ENCODE data around the gene KIAA0232. TPM values are rescaled to one million over a fixed set of nuclear protein-coding genes. Genes with fewer than 3 reads are reported as not detected.
A peak's percentile ranks its signal among the peaks of the same experiment; 100 is the strongest.

The KIAA0232 gene
- total and polyA plus RNA-seq, 11 donors, result 20.0 to 78.4 (median 67.7) TPM

DNA sequence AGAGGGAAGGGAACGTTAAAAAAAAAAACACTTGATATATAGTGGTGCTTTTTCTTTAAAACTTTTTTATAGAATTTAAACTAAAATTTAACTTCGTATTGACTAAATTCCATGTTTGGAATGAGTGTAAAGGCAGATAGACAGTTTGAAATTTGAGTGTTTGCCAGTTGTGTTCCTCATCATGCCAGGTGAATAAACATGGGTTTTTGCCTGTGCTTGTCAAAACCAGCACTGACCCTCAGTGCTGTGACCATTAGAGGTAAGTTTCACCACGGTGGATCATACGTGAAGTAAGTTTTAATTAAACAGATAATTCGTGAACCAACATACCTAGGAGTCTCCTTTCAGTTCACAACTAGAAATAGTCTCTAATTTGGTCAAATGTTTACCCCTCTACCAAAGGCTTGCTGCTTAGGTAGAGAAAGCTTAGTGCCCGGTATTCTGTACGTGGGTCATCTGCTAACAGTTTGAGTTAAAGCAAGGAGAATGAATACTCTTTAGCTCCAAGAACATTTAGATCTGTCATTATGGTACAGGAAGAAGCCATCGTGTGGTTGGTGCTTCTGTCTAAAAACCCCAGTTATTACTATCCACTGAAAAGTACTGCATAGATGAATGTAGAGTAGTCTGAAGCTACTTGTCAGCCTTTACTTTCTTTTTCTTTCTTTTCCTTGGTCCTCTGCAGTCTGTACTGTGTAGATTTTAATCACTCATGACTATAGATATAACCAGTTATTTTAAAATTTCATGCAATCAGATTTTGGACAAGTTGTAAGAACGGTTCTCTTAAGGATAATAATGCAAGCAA lies 32.7 kb downstream of the KIAA0232 start:
- Histone ChIP-seq H3K27ac (no peak overlapping the region), H3K9me3 (peaks cover 0 to 20% (median 8%) of the 10 kb centered on the region in 12 donors), H3K4me3 (no peak overlapping the region), H3K36me3 (no peaks in the 10 kb centered on the region), H3K4me1 (peaks cover 0 to 43% (median 12%) of the 10 kb centered on the region in 12 donors), H3K27me3 (no peaks in the 10 kb centered on the region)
- intact Hi-C loops (cut with DNase I), result loop anchor here in 1 of 10 donors (5.0 kb wide), 1 partner anchor 37 kb away; no protein-coding TSS in a partner anchor
- DNase-seq (no peak), ATAC-seq (no peak)
- 64 to 83% (median 73%) methylated on average over 9 of the region's 9 CpGs for WGBS, 4 donors
- TF ChIP-seq, protein P1, sequence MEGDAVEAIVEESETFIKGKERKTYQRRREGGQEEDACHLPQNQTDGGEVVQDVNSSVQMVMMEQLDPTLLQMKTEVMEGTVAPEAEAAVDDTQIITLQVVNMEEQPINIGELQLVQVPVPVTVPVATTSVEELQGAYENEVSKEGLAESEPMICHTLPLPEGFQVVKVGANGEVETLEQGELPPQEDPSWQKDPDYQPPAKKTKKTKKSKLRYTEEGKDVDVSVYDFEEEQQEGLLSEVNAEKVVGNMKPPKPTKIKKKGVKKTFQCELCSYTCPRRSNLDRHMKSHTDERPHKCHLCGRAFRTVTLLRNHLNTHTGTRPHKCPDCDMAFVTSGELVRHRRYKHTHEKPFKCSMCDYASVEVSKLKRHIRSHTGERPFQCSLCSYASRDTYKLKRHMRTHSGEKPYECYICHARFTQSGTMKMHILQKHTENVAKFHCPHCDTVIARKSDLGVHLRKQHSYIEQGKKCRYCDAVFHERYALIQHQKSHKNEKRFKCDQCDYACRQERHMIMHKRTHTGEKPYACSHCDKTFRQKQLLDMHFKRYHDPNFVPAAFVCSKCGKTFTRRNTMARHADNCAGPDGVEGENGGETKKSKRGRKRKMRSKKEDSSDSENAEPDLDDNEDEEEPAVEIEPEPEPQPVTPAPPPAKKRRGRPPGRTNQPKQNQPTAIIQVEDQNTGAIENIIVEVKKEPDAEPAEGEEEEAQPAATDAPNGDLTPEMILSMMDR (IDR thresholded peaks at IDR 0.05), result no peak
- TF ChIP-seq POLR2A (IDR thresholded peaks at IDR 0.05), result no peak

- Histone ChIP-seq H3K27ac (no peak overlapping the region), H3K36me3 (peaks cover 0 to 5% (median 2%) of the 10 kb centered on the region in 9 donors), H3K9me3 (peaks cover 0 to 42% (median 15%) of the 10 kb centered on the region in 12 donors), H3K27me3 (no peaks in the 10 kb centered on the region), H3K4me1 (peaks cover 0 to 18% (median 4%) of the 10 kb centered on the region in 12 donors), H3K4me3 (no peak overlapping the region)
- intact Hi-C loops (cut with DNase I), result loop anchor here in 1 of 10 donors (5.0 kb wide), 1 partner anchor 33 kb away; no protein-coding TSS in a partner anchor
- no peak for ATAC-seq
- WGBS, 4 donors, result 93 to 100% (median 98%) methylated on average over 1 of the region's 1 CpG
- no peak for TF ChIP-seq POLR2A (IDR thresholded peaks at IDR 0.05)
- TF ChIP-seq, protein P1 (IDR thresholded peaks at IDR 0.05), result no peak
- DNase-seq, result no peak
Observed at GRCh38 chr4:6819295-6819694, 36.8 kb downstream of the KIAA0232 start.

DNA sequence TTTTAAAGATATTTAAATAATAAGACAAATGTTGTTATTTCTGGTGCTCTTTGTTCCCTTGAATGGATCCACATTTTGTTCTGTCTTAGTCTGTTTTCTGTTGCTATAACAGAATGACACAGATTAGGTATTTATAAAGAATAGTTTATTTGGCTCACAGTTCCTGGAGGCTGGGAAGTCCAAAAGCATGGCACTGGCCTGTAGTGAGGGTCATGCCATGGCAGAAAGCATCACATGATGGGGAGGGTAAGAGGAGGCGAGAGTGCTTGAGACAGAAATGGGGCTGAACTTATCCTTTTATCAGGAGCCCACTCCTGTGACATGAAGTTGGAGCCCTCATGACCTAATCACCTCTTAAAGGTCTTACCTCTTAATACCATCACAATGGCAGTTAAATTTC lies 38.2 kb downstream of the KIAA0232 start:
- Histone ChIP-seq H3K36me3 (peaks cover 0 to 19% (median 16%) of the 10 kb centered on the region in 9 donors), H3K4me3 (no peak overlapping the region), H3K27me3 (no peaks in the 10 kb centered on the region), H3K27ac (no peak overlapping the region), H3K9me3 (peaks cover 0 to 42% (median 15%) of the 10 kb centered on the region in 12 donors), H3K4me1 (peaks cover 0 to 18% (median 6%) of the 10 kb centered on the region in 12 donors)
- intact Hi-C loops (cut with DNase I), result no loop called here
- ATAC-seq, result no peak
- 85 to 100% (median 98%) methylated on average over 1 of the region's 1 CpG for WGBS, 4 donors
- TF ChIP-seq, protein P1 (IDR thresholded peaks at IDR 0.05), result no peak
- TF ChIP-seq POLR2A (IDR thresholded peaks at IDR 0.05), result no peak
- DNase-seq, result no peak

- WGBS, 4 donors, result 76 to 84% (median 81%) methylated on average over 2 of the region's 2 CpGs
- DNase-seq, result no peak
- Histone ChIP-seq H3K36me3 (peaks cover 0 to 49% (median 34%) of the 10 kb centered on the region in 9 donors), H3K27me3 (no peaks in the 10 kb centered on the region), H3K9me3 (peaks cover 0 to 35% (median 10%) of the 10 kb centered on the region in 12 donors), H3K4me1 (peaks cover 0 to 35% (median 17%) of the 10 kb centered on the region in 12 donors), H3K4me3 (no peak overlapping the region), H3K27ac (peak overlapping the region in 1 of 12 donors; percentile 2)
- no peak for ATAC-seq
- no peak for TF ChIP-seq POLR2A (IDR thresholded peaks at IDR 0.05)
- TF ChIP-seq, protein P1 (IDR thresholded peaks at IDR 0.05), result no peak
- intact Hi-C loops (cut with DNase I), result no loop called here
Observed at GRCh38 chr4:6824071-6824470, 41.5 kb downstream of the KIAA0232 start.
